Measurements from ENCODE around the gene RIPPLY1. TPM values are rescaled to one million over a fixed set of nuclear protein-coding genes. Genes with fewer than 3 reads are reported as not detected.

Gene RIPPLY1
- total and polyA plus RNA-seq, 8 donors, result not detected

DNA sequence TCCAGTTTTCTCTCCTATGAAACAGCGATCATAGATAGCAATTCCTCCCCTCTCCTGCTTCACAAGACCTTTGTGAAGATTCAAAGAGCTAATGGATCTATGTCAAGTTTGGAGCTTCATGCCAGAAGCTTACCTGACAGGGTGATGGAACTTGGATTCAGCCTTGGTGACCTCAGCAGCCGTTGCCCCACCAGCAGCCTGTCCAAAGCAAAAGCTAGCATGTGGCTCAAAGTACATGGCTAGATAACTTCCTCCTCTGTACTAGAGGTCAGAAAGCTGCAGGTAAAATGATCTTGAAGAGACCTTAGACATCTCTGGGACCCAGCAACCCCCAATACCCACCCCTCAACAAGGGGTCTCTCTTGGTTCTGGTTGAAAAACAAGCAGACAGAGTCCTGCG is 1.8 kb downstream of the RIPPLY1 start:
- intact Hi-C loops (cut with DNase I; ENCODE audit: low total_unique reads), result no loop called here
- no peak overlapping the region for H3K27ac ChIP-seq

DNA sequence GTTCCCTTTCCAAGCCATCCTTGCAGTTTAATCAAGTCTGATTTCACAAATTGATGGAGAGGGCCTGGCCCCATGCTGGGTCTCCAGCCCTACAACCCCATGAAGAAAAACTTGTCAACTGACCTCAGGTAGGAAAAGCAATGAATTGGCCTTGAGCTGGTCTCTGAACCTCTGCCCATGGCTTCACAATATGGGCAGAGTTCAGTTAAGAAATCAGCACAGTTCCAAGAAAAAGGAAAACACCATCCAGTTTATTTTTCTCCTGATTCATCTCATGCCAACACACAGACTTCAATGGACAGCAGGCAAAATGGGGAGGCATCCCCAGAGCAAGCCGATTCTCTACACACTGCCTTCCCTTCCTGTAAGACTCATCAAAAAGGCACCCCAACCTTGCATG is 3.3 kb downstream of the RIPPLY1 start:
- no peak for DNase-seq
- Histone ChIP-seq H3K27me3 (peaks cover 0 to 15% (median 0%) of the 10 kb centered on the region in 3 donors), H3K27ac (no peak overlapping the region), H3K4me1 (peaks cover 0 to 5% (median under 1%) of the 10 kb centered on the region in 4 donors), H3K4me3 (no peak overlapping the region), H3K9me3 (no peaks in the 10 kb centered on the region), H3K36me3 (no peaks in the 10 kb centered on the region)
- no peak for TF ChIP-seq POLR2A (IDR thresholded peaks at IDR 0.05)
- TF ChIP-seq, protein P1, sequence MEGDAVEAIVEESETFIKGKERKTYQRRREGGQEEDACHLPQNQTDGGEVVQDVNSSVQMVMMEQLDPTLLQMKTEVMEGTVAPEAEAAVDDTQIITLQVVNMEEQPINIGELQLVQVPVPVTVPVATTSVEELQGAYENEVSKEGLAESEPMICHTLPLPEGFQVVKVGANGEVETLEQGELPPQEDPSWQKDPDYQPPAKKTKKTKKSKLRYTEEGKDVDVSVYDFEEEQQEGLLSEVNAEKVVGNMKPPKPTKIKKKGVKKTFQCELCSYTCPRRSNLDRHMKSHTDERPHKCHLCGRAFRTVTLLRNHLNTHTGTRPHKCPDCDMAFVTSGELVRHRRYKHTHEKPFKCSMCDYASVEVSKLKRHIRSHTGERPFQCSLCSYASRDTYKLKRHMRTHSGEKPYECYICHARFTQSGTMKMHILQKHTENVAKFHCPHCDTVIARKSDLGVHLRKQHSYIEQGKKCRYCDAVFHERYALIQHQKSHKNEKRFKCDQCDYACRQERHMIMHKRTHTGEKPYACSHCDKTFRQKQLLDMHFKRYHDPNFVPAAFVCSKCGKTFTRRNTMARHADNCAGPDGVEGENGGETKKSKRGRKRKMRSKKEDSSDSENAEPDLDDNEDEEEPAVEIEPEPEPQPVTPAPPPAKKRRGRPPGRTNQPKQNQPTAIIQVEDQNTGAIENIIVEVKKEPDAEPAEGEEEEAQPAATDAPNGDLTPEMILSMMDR (IDR thresholded peaks at IDR 0.05), result no peak
- TF ChIP-seq POLR2AphosphoS5 (IDR thresholded peaks at IDR 0.05), result no peak
- TF ChIP-seq EP300 (IDR thresholded peaks at IDR 0.05), result no peak
- WGBS, 5 donors, result 81 to 100% (median 90%) methylated on average over 1 of the region's 1 CpG
- intact Hi-C loops (cut with DNase I; ENCODE audit: low total_unique reads), result no loop called here

More for the DNA sequence above, 1.8 kb downstream of the RIPPLY1 start:
- no peak overlapping the region for H3K4me3 ChIP-seq
- no peaks in the 10 kb centered on the region for H3K9me3 ChIP-seq
- 51 to 68% (median 62%) methylated on average over 3 of the region's 3 CpGs for WGBS, 5 donors
- DNase-seq, result no peak
- H3K27me3 ChIP-seq, result peaks cover 0 to 7% (median 0%) of the 10 kb centered on the region in 3 donors
- TF ChIP-seq POLR2A (IDR thresholded peaks at IDR 0.05) (no peak), EP300 (IDR thresholded peaks at IDR 0.05) (no peak), POLR2AphosphoS5 (IDR thresholded peaks at IDR 0.05) (no peak)
- TF ChIP-seq, protein P1 (IDR thresholded peaks at IDR 0.05), result no peak
- H3K4me1 ChIP-seq, result no peaks in the 10 kb centered on the region
- no peaks in the 10 kb centered on the region for H3K36me3 ChIP-seq

GRCh38 chrX:106899276-106899675 is 3.9 kb downstream of the RIPPLY1 start:
- Histone ChIP-seq H3K9me3 (no peaks in the 10 kb centered on the region), H3K36me3 (no peaks in the 10 kb centered on the region), H3K4me1 (peaks cover 0 to 11% (median 4%) of the 10 kb centered on the region in 4 donors), H3K27me3 (peaks cover 0 to 20% (median 0%) of the 10 kb centered on the region in 3 donors), H3K27ac (no peak overlapping the region), H3K4me3 (no peak overlapping the region)
- TF ChIP-seq POLR2A (IDR thresholded peaks at IDR 0.05) (no peak), POLR2AphosphoS5 (IDR thresholded peaks at IDR 0.05) (no peak), EP300 (IDR thresholded peaks at IDR 0.05) (no peak)
- TF ChIP-seq, protein P1 (IDR thresholded peaks at IDR 0.05), result no peak
- WGBS, 5 donors, result 53 to 65% (median 60%) methylated on average over 2 of the region's 2 CpGs
- intact Hi-C loops (cut with DNase I; ENCODE audit: low total_unique reads), result no loop called here
- DNase-seq, result no peak

- H3K27ac ChIP-seq, result no peak overlapping the region
- 3 to 47% (median 16%) methylated on average over 1 of the region's 1 CpG for WGBS, 5 donors
- no peak overlapping the region for H3K4me3 ChIP-seq
- intact Hi-C loops (cut with DNase I; ENCODE audit: low total_unique reads), result no loop called here
- H3K4me1 ChIP-seq, result peaks cover 0 to 11% (median 4%) of the 10 kb centered on the region in 4 donors
- peak in 1 of 2 donors; percentile 70 for DNase-seq
- H3K36me3 ChIP-seq, result no peaks in the 10 kb centered on the region
- no peaks in the 10 kb centered on the region for H3K9me3 ChIP-seq
- peaks cover 0 to 20% (median 0%) of the 10 kb centered on the region in 3 donors for H3K27me3 ChIP-seq
- TF ChIP-seq, protein P1 (IDR thresholded peaks at IDR 0.05), result peak in 3 of 7 experiments; percentile 11 to 45 (median 23)
- TF ChIP-seq POLR2A (IDR thresholded peaks at IDR 0.05), result no peak
Observed at GRCh38 chrX:106898462-106898861, 4.7 kb downstream of the RIPPLY1 start.

Data from stomach (tissue), 9 donors.